GM12878 (cell line): ENCODE measurements around the gene PITPNM3. TPM values are rescaled to one million over a fixed set of nuclear protein-coding genes. Genes with fewer than 3 reads are reported as not detected.

ENCODE experiments used
- ATAC-seq: fragments of 200-7000 bp; cut with Tn5 transposase; 3 replicates; pipeline ENCODE4 v1.9.1; 2020; ENCODE audit warnings: mild to moderate bottlenecking, moderate library complexity
- BruUV-seq: library from RNA; stranded (reverse); fragments of 400-500 nt; replicated peaks from 2 replicates; lab custom pipeline; 2021; lab: Mats Ljungman, UMichigan
- CTCF ChIA-PET: fragments of 300-600 bp; sonication (Branson Sonifier 250); formaldehyde crosslinking; extraction: SDS; loops from one replicate; lab custom pipeline; 2021; ENCODE audit warnings: inconsistent platforms; lab: Yijun Ruan, JAX
- POLR2A ChIA-PET: fragments of 350-600 bp; formaldehyde crosslinking; extraction: SDS; loops from one replicate; lab custom pipeline; 2021; ENCODE audit warnings: inconsistent platforms; lab: Charles Lee
- RAD21 ChIA-PET: fragments of 300-600 bp; sonication (Branson Sonifier 250); formaldehyde crosslinking; loops from one replicate; lab custom pipeline; 2023; ENCODE audit warnings: antibody characterized with exemption; ENCODE audit not compliant: unreplicated experiment; lab: Charles Lee
- SMC1A ChIA-PET: fragments of 300-600 bp; sonication (Branson Sonifier 250); formaldehyde crosslinking; loops from one replicate; lab custom pipeline; 2023; ENCODE audit not compliant: unreplicated experiment, uncharacterized antibody; lab: Charles Lee
- DNase-seq: peaks from one replicate; pipeline ENCODE4 v3.0.0-alpha.2; 2011; ENCODE audit warnings: low read depth, low spot score
- FAIRE-seq: peaks from 3 replicates; lab custom pipeline; 2011; peaks lifted over from hg19 to GRCh38; lab: Jason Lieb, UNC
- H2AFZ ChIP-seq: 2 replicates; pipeline ENCODE4 v1.6.0; 2011; ENCODE audit warnings: low read depth, low read length, control low read depth; ENCODE audit not compliant: control insufficient read depth
- H3K27ac ChIP-seq: 2 replicates; pipeline ENCODE4 v1.5.1; 2011; ENCODE audit warnings: control low read depth; ENCODE audit not compliant: control insufficient read depth, insufficient read depth
- H3K27me3 ChIP-seq, 2 experiments: replicated peaks in 1 of 2; 2 replicates each; pipeline versions ENCODE4 v1.6.0 to v1.6.1; 2011; ENCODE audit warnings: low read length in 1 of 2; ENCODE audit not compliant: control insufficient read depth in 2 of 2, insufficient read depth in 2 of 2
- H3K36me3 ChIP-seq, 2 experiments: 2 replicates each; pipeline ENCODE4 v1.5.1; 2011; ENCODE audit warnings: low read length in 1 of 2; ENCODE audit not compliant: control insufficient read depth in 2 of 2, insufficient read depth in 2 of 2
- H3K4me1 ChIP-seq: 2 replicates; pipeline ENCODE4 v1.6.1; 2011; ENCODE audit warnings: mild to moderate bottlenecking, low read length, moderate library complexity, mixed read lengths; ENCODE audit not compliant: control insufficient read depth, insufficient read depth
- H3K4me2 ChIP-seq: 2 replicates; pipeline ENCODE4 v1.6.0; 2011; ENCODE audit warnings: control low read depth; ENCODE audit not compliant: control insufficient read depth, insufficient read depth
- H3K4me3 ChIP-seq: fragments of 200-600 bp; sonication (generic); 2 replicates; pipeline ENCODE4 v1.5.1; 2016
- H3K79me2 ChIP-seq: 2 replicates; pipeline ENCODE4 v1.6.0; 2011; ENCODE audit warnings: low read length; ENCODE audit not compliant: control insufficient read depth, insufficient read depth
- H3K9ac ChIP-seq: 2 replicates; pipeline ENCODE4 v1.8.0; 2011; ENCODE audit warnings: low read length, control low read depth, mixed read lengths; ENCODE audit not compliant: control insufficient read depth, insufficient read depth
- H3K9me3 ChIP-seq: replicated peaks from 3 replicates; pipeline ENCODE4 v1.5.1; 2011; ENCODE audit warnings: mild to moderate bottlenecking, low read length; ENCODE audit not compliant: control insufficient read depth, insufficient read depth
- H4K20me1 ChIP-seq: 2 replicates; pipeline ENCODE4 v1.6.0; 2011; ENCODE audit not compliant: control insufficient read depth, insufficient read depth
- ATF7 ChIP-seq: fragments of 450-650 bp; IDR thresholded peaks from 2 replicates; pipeline ENCODE4 v1.6.1; 2016; ENCODE audit warnings: low read depth, mild to moderate bottlenecking
- CBFB ChIP-seq: IDR thresholded peaks from 2 replicates; pipeline ENCODE4 v1.6.1; 2016; ENCODE audit warnings: antibody characterized with exemption, low read depth
- CBX5 ChIP-seq: sonication (generic); IDR thresholded peaks from 2 replicates; pipeline ENCODE4 v1.6.1; 2016; ENCODE audit warnings: low read depth, moderate library complexity, mild to moderate bottlenecking, inconsistent platforms
- HCFC1 ChIP-seq: fragments of 150-350 bp; IDR thresholded peaks from 2 replicates; pipeline ENCODE4 v1.6.1; 2014; ENCODE audit warnings: low read length
- JUND ChIP-seq: IDR thresholded peaks from 2 replicates; pipeline ENCODE4 v1.6.1; 2012; ENCODE audit warnings: low read depth, mild to moderate bottlenecking, low read length, improper control_type of control experiment, moderate library complexity
- KLF5 ChIP-seq: fragments of 450-650 bp; IDR thresholded peaks from 2 replicates; pipeline ENCODE4 v1.6.1; 2014; ENCODE audit warnings: mild to moderate bottlenecking; ENCODE audit not compliant: partially characterized antibody
- MEF2B ChIP-seq: fragments of 450-650 bp; IDR thresholded peaks from 2 replicates; pipeline ENCODE4 v1.6.1; 2018; ENCODE audit warnings: mild to moderate bottlenecking, moderate library complexity; ENCODE audit not compliant: partially characterized antibody, poor library complexity, severe bottlenecking
- MYB ChIP-seq: fragments of 150-350 bp; IDR thresholded peaks from 2 replicates; pipeline ENCODE4 v1.6.1; 2014; ENCODE audit warnings: mild to moderate bottlenecking, low read depth, low read length, borderline replicate concordance
- MYC ChIP-seq: IDR thresholded peaks from 2 replicates; pipeline ENCODE4 v1.6.1; 2011; ENCODE audit warnings: mild to moderate bottlenecking, low read length, moderate library complexity, inconsistent platforms; ENCODE audit not compliant: insufficient read depth, insufficient replicate concordance, insufficient read length, severe bottlenecking
- TAF1 ChIP-seq: IDR thresholded peaks from 2 replicates; pipeline ENCODE4 v1.6.1; 2011; ENCODE audit warnings: mild to moderate bottlenecking, low read depth, low read length, borderline replicate concordance
- TARDBP ChIP-seq: IDR thresholded peaks from 2 replicates; pipeline ENCODE4 v1.6.1; 2016; ENCODE audit warnings: borderline replicate concordance
- TCF7 ChIP-seq: IDR thresholded peaks from 2 replicates; pipeline ENCODE4 v1.6.1; 2014; ENCODE audit warnings: antibody characterized with exemption, borderline replicate concordance
- WRNIP1 ChIP-seq: IDR thresholded peaks from 2 replicates; pipeline ENCODE4 v1.6.1; 2011; ENCODE audit warnings: low read depth, low read length, improper control_type of control experiment, borderline replicate concordance
- WGBS: methylation state at CpG from one replicate; pipeline ENCODE4 v1.1.6; 2016; ENCODE audit warnings: low lambda C conversion rate; ENCODE audit not compliant: insufficient replicate concordance, insufficient coverage; ENCODE audit errors: missing lambda C conversion rate; 5-methylcytosine and 5-hydroxymethylcytosine counted together
- in situ Hi-C: fragments of 300-500 bp; cut with MboI; formaldehyde crosslinking; loops from 9 replicates; pipeline ENCODE4 v1.14.3; 2018; ENCODE audit warnings: mixed read lengths
- intact Hi-C: fragments of 100-400 bp; cut with micrococcal nuclease; formaldehyde crosslinking; loops from one replicate; pipeline ENCODE4 v1.14.2; 2022; ENCODE audit not compliant: unreplicated experiment
- polyA plus RNA-seq, 11 experiments: library from polyadenylated mRNA; depleted of rRNA in 4 of 11; unstranded in 6 of 11; stranded (reverse) in 5 of 11; fragments of >200 nt; fragmentation: Nextera tagmentation in 4 of 11; fragmentation: Illumina TruSeq in 1 of 11; extraction: Ambion mirVana in 4 of 11; extraction: Trizol in 1 of 11; gene quantifications; 1 replicate in 1 of 11; 2 replicates in 10 of 11; pipeline versions ENCODE4 v1.2.1 to v1.2.3, GENCODE V29; 2011 to 2016; ENCODE audit warnings: inconsistent platforms in 2 of 11, missing spikeins in 2 of 11, low read depth in 1 of 11
- total RNA-seq, 4 experiments: library from RNA; depleted of rRNA in 3 of 4; stranded (reverse); fragments of >200 nt in 3 of 4; fragmentation: Illumina TruSeq in 1 of 4; extraction: Trizol in 1 of 4; gene quantifications; 2 replicates each; pipeline versions ENCODE4 v1.2.1 to v1.2.3, GENCODE V29; 2013 to 2021
- TF ChIP-seq, protein P1 (sequence below): fragments of 450-650 bp; IDR thresholded peaks from 2 replicates; pipeline ENCODE4 v1.6.1; 2014; ENCODE audit warnings: mild to moderate bottlenecking

Gene PITPNM3
- total and polyA plus RNA-seq, 10 of the 15 experiments (the other 5 are each of a cell fraction or from before 2014, with no cell fraction given) = 0.02 to 0.49 (median 0.19) TPM; not detected in 1

- ChIA-PET RAD21 (no interaction called here), POLR2A (no interaction called here), SMC1A (interaction anchor here (0.6 kb wide), 1 partner anchor 33 kb away, joined by 3 read pairs; no protein-coding TSS in a partner anchor), CTCF (no interaction called here)
- Histone ChIP-seq H3K4me3 (no peak overlapping the region), H3K79me2 (no peaks in the 10 kb centered on the region), H3K9ac (no peak overlapping the region), H2AFZ (no peak overlapping the region), H3K27me3 (no peaks in the 10 kb centered on the region), H3K4me1 (no peaks in the 10 kb centered on the region), H4K20me1 (no peaks in the 10 kb centered on the region), H3K9me3 (no peaks in the 10 kb centered on the region), H3K36me3 (no peaks in the 10 kb centered on the region), H3K27ac (no peak overlapping the region), H3K4me2 (no peak overlapping the region)
- BruUV-seq = no TSS peak
- FAIRE-seq (no peak), DNase-seq (no peak), ATAC-seq (no peak)
- 19% methylated on average over 8 of the region's 8 CpGs for WGBS
- intact Hi-C loops (no loop called here), in situ Hi-C loops (no loop called here)
- no peak for TF ChIP-seq MYB
- no peak for TF ChIP-seq MYC
- TF ChIP-seq CBX5 = no peak
- TF ChIP-seq WRNIP1 = no peak
- no peak for TF ChIP-seq ATF7
- no peak for TF ChIP-seq HCFC1
- no peak for TF ChIP-seq TARDBP
- no peak for TF ChIP-seq JUND
- no peak for TF ChIP-seq TCF7
- no peak for TF ChIP-seq TAF1
- no peak for TF ChIP-seq CBFB
- TF ChIP-seq KLF5 = no peak
- TF ChIP-seq, protein P1, sequence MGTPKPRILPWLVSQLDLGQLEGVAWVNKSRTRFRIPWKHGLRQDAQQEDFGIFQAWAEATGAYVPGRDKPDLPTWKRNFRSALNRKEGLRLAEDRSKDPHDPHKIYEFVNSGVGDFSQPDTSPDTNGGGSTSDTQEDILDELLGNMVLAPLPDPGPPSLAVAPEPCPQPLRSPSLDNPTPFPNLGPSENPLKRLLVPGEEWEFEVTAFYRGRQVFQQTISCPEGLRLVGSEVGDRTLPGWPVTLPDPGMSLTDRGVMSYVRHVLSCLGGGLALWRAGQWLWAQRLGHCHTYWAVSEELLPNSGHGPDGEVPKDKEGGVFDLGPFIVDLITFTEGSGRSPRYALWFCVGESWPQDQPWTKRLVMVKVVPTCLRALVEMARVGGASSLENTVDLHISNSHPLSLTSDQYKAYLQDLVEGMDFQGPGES = no peak
- no peak for TF ChIP-seq MEF2B
Measured at GRCh38 chr17:6523809-6524355, 32.5 kb downstream of the PITPNM3 start.
